Midbrain (tissue), 1 donor: ENCODE results near the gene ADAM33.

Experiments used
- DNase-seq: peaks from one replicate; lab custom pipeline; 2025; lab: John Stamatoyannopoulos, UW

Gene ADAM33

DNA sequence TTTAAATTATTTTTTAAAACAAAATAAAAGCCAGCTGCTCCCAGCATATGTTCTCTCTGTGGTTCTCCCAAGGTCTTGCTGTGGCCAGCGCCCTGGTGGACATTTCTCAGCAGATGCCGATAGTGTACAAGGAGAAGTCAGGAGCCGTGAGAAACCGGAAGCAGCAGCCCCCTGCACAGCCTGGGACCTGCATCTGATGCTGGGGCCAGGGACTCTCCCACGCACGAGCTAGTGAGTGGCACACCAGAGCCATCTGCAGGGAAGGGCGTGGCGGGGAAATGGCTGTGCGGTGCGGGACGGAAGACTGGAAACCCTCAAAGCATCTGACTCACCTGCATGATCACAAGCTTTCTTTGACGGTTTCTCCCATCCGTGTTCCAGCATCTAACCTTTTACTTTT is 35.2 kb downstream of the ADAM33 start:
- no peak for DNase-seq

DNA sequence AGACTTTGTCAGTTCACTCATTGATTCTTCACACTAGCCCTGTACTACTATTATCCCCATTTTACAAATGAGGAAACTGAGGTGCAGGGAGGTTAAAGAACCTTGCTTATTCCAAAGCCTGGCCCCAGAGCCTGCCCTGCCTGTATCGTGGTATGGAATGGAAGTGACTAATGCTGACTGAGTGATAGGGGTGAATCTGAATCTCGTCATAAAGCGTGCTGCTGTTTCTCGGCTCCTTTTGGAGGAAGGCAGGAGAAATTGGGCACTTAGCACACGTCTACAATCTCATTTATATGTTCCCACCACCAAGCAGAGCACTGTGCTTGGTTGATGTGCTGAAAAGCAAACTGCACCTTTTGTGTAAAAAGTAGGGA is 35.8 kb downstream of the ADAM33 start:
- DNase-seq: no peak

DNA sequence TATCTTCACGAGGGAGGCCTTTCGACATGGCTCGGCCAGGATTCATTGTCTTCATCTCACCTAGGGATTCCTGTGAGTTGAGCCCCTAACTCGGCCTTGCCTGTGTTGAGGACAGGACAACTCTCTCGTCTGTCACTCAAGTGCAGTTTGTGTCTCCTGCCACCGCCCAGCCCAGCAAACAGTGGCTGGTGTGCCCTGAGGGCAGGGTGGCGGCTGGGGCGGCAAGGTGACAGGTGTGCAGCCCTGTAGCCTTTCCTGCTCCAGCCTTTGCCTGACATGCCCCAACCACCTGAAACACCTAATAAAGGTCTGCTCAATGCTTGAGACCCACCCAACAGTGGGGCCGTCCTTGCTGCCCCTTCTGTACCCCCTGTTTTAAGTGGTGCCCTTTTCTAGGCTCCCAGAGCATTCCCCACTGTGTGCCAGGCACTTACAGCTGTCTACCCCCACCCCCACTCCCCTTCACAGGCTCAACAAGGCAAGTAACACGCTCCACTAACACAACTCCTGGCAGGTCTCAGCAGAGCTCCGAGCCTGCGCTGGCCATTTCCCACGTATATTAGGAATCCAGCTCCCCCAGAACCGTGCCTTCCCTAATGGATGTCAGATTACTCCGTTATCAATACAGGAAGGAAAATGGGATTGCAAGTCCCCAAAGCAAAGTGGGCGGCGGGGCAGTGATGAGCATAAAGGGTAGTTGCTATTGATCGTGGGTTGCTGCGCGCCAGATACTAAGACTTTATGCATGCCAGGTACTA is 36.3 kb downstream of the ADAM33 start:
- DNase-seq: no peak

DNA sequence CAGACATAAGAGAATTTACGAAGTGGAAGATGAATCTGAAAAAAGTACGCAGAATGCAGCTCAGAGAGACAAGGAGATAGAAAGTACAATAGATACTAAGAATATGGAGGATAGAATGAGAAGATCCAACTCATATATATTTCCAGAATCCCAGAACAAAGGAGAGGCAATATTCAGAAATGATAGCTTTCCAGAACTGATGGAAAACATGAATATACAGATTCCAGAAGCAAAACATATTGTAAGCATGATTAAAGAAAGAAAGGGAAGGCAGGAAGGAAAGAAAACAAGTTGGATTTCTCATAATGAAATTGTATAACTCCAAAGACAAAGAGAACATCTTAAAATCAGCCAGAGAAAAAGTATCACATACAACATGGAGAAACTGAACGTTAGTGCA is 41.6 kb downstream of the ADAM33 start:
- no peak for DNase-seq

DNA sequence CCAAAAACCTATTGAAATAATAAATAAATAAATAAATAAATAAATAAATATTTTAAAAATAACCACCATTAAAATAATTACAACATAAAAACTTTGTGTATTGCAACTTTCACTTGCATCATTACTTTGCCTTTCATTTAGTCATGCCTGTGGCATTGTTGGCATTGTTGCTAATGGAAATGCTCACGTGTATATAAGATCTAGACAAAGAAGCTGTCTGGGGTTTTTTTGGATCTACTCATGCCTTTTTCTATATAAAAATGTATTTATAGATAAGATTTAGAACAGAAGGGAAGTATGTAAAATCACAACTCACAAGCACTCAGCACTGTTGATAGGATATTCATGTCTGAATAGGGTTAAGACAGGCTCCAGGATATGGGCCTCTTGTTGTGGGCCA is 46.5 kb downstream of the ADAM33 start:
- no peak for DNase-seq

DNA sequence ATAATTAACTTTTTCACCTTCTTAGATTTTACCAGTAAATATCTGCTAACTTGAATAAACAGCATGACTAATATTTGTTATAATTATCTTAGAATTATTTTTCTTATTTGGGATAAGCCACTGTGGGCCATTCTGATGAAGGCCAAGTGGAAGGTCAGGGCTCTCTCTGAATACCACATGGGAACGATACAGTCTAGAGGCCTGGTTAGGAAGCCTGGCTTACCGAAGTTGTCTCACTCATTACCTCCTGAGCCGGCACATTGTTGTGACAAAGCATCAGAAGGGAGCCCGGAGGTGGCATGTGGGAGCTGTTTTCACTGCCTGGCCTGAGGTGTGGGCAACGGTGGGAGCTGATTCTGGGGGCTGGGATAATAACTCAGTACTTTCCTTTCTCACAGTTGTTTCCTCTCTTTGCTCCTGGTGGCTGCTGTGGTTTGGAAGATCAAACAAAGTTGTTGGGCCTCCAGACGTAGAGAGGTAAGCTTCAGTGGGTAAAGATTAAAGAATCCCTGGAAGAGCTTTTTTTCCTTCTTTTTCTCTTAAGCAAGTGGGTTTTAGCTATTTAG is 47.8 kb downstream of the ADAM33 start:
- DNase-seq: no peak

DNA sequence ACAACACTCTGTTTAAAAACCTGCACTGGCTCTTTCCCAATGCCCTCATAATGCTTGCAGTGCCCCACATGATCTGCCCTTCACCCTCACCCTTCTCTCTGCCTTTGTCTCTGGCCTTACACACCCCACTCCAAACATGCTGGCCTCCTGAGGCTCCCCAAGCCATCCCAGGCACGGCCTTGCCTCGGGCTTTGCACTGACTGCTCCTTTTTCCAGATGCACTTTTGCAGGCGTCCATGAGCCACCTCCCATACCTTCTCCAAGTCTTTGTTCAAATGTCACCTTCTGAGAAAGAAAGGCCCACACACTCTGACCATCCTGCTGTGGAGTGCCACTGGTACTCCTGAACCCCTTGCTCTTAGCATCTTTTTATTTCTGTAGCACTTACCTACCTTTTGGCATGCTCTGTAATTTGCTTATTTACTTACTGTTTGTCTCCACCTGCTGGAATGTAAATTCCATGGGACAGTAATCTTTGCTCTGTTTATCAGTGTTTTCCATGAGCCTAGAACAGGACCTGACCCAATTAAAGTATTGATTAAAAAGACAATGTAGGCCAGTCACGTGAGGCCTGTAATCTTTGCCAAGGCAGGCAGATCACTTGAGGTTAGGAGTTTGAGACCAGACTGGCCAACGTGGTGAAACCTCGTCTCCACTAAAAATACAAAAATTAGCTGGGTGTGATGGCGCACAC is 49.4 kb downstream of the ADAM33 start:
- DNase-seq: no peak

DNA sequence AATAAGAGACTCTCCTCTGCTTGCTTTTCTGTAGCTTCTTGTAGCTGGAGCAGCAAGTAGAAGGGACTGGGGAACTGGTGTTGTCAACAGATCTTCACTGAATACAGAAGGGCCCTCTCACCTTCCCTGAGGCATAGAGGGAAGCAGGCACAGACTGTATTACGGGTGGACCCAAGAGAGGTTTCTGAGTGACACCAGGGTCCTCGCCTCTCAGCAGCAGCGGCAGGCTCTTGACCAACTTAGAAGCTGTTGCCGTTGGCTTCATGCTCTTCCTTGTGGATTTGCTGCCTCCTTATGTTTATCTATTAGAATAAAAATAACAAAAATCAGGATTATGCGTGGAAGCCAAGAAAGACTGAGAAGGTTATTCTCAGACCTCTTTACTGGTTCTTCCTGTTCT is 50.3 kb downstream of the ADAM33 start:
- DNase-seq: no peak

DNA sequence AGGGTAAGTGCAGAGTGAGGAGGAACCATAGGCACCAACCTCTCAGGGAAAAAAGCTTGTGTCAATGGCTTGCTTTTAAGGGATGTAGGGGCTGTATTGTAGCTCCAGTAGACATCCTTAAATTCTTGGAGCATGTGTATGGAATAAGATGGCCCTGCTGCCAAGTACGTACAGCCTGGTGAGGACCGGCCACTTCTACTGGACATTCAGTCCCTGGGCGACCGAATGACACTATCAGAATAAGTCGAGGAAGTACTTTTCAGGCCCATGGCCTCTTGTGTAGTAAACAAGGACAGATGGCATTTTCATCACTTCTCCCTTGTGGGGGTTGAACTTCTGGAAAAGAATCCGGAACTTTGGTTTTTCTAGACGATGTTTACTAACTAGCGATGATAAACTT is 51.4 kb downstream of the ADAM33 start:
- no peak for DNase-seq

DNA sequence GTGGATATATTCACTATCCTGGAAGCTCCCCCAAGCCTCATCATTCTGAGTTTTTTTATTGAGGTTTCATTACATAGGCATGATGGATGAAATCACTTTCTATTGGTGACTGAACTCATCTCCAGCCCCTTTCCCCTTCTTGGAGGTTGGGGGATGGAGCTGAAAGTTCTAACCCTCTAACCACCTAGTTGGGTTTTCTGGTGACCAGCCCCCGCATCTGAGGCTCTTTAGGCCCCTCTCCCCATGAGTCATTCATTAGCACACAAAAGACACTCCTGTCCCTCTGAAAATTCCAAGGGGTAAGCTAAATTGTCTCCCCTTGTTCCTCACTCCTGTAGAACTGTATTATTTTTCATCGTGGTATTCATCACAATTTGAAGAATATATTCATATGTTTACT is 51.9 kb downstream of the ADAM33 start:
- DNase-seq: no peak

DNA sequence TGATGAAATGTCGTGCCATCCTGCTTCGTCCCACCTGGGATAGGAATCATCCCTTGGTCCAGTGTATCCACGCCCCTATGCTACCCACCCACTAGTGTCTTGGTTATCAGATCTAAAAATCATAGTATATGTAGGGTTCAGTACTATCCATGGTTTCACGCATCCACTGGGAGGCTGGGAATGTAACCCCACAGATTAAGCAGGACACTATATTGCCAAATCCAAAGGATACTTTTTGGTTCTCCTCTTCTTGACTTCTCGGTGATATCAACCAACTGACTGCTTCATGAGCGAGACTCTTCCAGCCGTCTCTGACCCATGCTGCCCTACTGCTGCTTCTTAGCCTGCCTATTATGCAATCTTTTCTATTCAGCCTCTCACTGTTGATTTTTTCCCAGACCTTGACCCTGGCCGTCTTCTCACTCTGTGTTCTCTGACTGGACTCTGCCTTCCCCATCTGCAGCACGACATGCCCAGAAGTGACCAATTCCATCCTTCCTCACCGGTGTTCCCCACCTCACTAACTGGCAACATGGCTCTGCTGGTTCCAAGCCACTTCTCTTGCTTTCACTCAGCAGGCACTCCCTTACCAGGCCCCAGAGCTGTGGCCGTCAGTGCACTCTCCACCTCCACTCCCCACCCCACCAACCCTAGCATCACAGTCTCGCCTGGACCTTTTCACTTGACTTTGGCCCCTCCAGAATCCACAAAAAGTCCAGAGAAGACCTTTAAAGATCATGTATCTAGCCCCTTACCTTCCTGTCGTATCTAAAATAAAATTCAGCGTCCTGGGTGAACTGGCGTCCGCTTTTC is 53.1 kb downstream of the ADAM33 start:
- no peak for DNase-seq

DNA sequence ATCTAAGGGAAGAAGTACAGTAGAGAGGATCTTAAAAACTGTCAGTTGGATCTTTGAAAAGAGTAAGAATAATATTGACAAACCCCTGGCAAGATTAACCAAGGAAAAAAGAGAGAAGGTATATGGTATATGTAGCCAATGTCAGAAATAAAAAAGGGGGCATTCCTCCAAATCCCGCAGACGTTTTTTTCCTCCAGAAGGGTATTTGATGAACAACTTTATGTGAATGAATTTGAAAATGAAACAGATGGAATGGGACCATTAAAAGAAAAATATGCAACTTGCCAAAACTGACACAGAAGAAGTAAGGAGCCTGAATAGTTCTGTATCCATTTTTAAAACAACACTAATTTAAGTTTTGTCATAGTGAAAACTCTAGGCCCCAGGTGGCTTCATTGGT is 54.3 kb downstream of the ADAM33 start:
- no peak for DNase-seq

DNA sequence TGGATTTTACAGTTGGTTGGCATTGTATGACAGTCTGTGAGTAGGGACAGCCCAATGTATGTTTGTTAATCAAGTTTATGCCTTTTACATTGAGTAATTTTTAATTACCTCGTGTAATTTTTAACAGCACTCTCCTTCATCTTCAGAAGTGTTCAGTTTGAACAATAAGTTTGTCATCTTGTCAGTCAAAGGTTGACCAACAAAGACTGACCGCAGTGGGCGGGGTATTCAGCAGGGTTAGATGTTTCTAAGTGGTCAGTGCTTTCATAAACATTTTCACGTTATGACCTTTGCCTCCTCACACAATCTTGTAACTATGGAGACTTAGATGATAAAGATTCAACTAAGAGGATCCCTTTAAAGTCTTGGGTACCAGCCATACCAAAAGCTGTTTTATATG is 59.4 kb downstream of the ADAM33 start:
- DNase-seq: no peak

DNA sequence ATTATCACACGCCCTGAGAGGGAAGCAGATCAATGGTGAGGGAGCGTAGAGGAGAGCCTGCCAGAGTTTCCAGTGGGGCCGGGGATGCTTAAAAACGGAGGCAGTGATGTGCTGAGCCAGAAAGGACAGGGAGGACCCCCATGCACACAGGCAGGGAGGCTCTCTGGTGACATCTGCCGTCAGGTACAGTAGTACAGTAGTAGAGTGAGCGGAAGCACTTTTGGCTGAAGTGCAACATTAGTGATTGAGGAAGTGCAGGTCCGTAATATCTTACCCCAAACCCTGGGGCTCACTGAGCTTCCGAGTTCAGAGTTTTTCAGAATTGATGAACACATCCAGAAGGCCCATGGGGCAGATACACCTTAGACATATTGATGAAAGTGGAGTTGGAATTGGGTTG is 60.7 kb downstream of the ADAM33 start:
- DNase-seq: no peak
